ENCODE measurements around the gene PARD3B.

DNA sequence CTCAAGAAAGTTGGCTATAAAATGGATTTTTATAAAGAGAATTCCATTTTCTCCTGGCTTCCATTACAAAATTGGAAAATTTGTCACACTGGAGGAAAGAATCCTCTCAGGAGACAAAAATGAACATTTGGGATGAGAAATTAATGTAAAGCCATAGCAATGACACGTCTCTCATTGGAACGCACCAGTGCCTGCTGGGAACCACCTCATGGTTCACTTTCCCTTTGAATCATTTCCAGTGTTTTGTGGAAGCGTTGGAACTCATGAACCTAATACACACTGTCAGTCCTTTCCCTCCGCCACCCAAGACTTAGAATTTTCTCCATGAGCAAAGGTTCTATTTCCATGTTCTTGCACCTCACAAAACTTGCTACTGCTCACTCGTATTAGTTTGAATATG is 1116.0 kb downstream of the PARD3B start:
- TF ChIP-seq, protein P1, sequence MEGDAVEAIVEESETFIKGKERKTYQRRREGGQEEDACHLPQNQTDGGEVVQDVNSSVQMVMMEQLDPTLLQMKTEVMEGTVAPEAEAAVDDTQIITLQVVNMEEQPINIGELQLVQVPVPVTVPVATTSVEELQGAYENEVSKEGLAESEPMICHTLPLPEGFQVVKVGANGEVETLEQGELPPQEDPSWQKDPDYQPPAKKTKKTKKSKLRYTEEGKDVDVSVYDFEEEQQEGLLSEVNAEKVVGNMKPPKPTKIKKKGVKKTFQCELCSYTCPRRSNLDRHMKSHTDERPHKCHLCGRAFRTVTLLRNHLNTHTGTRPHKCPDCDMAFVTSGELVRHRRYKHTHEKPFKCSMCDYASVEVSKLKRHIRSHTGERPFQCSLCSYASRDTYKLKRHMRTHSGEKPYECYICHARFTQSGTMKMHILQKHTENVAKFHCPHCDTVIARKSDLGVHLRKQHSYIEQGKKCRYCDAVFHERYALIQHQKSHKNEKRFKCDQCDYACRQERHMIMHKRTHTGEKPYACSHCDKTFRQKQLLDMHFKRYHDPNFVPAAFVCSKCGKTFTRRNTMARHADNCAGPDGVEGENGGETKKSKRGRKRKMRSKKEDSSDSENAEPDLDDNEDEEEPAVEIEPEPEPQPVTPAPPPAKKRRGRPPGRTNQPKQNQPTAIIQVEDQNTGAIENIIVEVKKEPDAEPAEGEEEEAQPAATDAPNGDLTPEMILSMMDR (IDR thresholded peaks at IDR 0.05; ENCODE audit: low read depth, low read length): no peak
- TF ChIP-seq POLR2A (IDR thresholded peaks at IDR 0.05; ENCODE audit: extremely low read depth, insufficient read length) (no peak), MYC (IDR thresholded peaks at IDR 0.05; ENCODE audit: low read depth, low read length) (no peak)
